K562 (cell line): ENCODE measurements around the gene ITGA2B. TPM values are rescaled to one million over a fixed set of nuclear protein-coding genes. Genes with fewer than 3 reads are reported as not detected.

Source experiments
- ATAC-seq: fragments of 200-7000 bp; cut with Tn5 transposase; 3 replicates; pipeline ENCODE4 v1.9.1; 2020; ENCODE audit warnings: moderate library complexity
- BruUV-seq: library from RNA; stranded (reverse); fragments of 400-500 nt; replicated peaks from 2 replicates; lab custom pipeline; 2021; lab: Mats Ljungman, UMichigan
- CTCF ChIA-PET: fragments of 300-600 bp; formaldehyde crosslinking; extraction: SDS; loops from one replicate; lab custom pipeline; 2021; ENCODE audit warnings: low intra/inter-chr PET ratio; lab: Yijun Ruan, JAX
- POLR2A ChIA-PET: fragments of 300-600, 350-650 bp; sonication (Branson Sonifier 250); formaldehyde crosslinking; extraction: SDS; loops from one replicate; lab custom pipeline; 2021; ENCODE audit warnings: antibody characterized with exemption, inconsistent platforms; lab: Yijun Ruan, JAX
- DNase-seq, 4 experiments: peaks; one replicate each; pipeline versions ENCODE4 v3.0.0 to v3.0.0-alpha.2; 2011 to 2018; ENCODE audit warnings: low spot score in 3 of 4, mixed read lengths in 3 of 4; ENCODE audit errors: extremely low read depth in 1 of 4
- FAIRE-seq: peaks from 2 replicates; lab custom pipeline; 2011; peaks lifted over from hg19 to GRCh38; lab: Jason Lieb, UNC
- H2AFZ ChIP-seq: 2 replicates; pipeline ENCODE4 v1.6.0; 2011; ENCODE audit warnings: low read depth, low read length, control low read depth, inconsistent platforms
- H3K27ac ChIP-seq: fragments of 200-600 bp; 3 replicates; pipeline ENCODE4 v1.8.0; 2011; ENCODE audit warnings: low read depth, mild to moderate bottlenecking, control low read depth, inconsistent platforms, low read length, moderate library complexity, mixed read lengths; ENCODE audit errors: extremely low read depth
- H3K27me3 ChIP-seq, 2 experiments: fragments of 300-600 bp in 1 of 2; 2 replicates in 1 of 2; 3 replicates in 1 of 2; pipeline versions ENCODE4 v1.6.0 to v1.8.0; 2011; ENCODE audit warnings: inconsistent platforms in 2 of 2, low read length in 2 of 2, mild to moderate bottlenecking in 1 of 2, mixed read lengths in 1 of 2, moderate library complexity in 1 of 2; ENCODE audit not compliant: control insufficient read depth in 2 of 2, insufficient read depth in 2 of 2
- H3K36me3 ChIP-seq: fragments of 300-600 bp; 3 replicates; pipeline ENCODE4 v1.8.0; 2011; ENCODE audit warnings: mild to moderate bottlenecking, low read length, inconsistent platforms; ENCODE audit not compliant: control insufficient read depth, insufficient read depth
- H3K4me1 ChIP-seq, 2 experiments: fragments of 200-600 bp in 1 of 2; replicated peaks in 1 of 2; 2 replicates in 1 of 2; 3 replicates in 1 of 2; pipeline versions ENCODE4 v1.5.1 to v1.8.0; 2011; ENCODE audit warnings: inconsistent platforms in 2 of 2, low read length in 2 of 2, mild to moderate bottlenecking in 1 of 2, mixed read lengths in 1 of 2, moderate library complexity in 1 of 2; ENCODE audit not compliant: control insufficient read depth in 2 of 2, insufficient read depth in 2 of 2
- H3K4me2 ChIP-seq: 2 replicates; pipeline ENCODE4 v1.6.1; 2011; ENCODE audit warnings: low read length, control low read depth, inconsistent platforms, mixed read lengths; ENCODE audit not compliant: insufficient read depth
- H3K4me3 ChIP-seq: fragments of 200-600 bp; sonication (generic), shearing (Covaris generic); 2 replicates; pipeline ENCODE4 v1.5.1; 2016; ENCODE audit warnings: control low read depth, inconsistent platforms
- H3K79me2 ChIP-seq: fragments of 200-600 bp; 3 replicates; pipeline ENCODE4 v1.8.0; 2011; ENCODE audit warnings: low read length, inconsistent platforms; ENCODE audit not compliant: control insufficient read depth, insufficient read depth
- H3K9ac ChIP-seq, 2 experiments: 2 replicates each; pipeline versions ENCODE4 v1.6.0 to v1.6.1; 2011; ENCODE audit warnings: low read depth in 2 of 2, low read length in 2 of 2, control low read depth in 1 of 2, inconsistent platforms in 1 of 2, mild to moderate bottlenecking in 1 of 2, mixed read lengths in 1 of 2; ENCODE audit not compliant: insufficient read depth in 1 of 2
- H3K9me1 ChIP-seq: one replicate; pipeline ENCODE4 v1.6.0; 2011; ENCODE audit warnings: inconsistent platforms, mild to moderate bottlenecking, low read length, moderate library complexity; ENCODE audit not compliant: control insufficient read depth, insufficient read depth
- H3K9me3 ChIP-seq: replicated peaks from 2 replicates; pipeline ENCODE4 v1.5.1; 2011; ENCODE audit warnings: low read depth, low read length, inconsistent platforms; ENCODE audit not compliant: control insufficient read depth, insufficient read depth
- H4K20me1 ChIP-seq: replicated peaks from 2 replicates; pipeline ENCODE4 v1.6.1; 2011; ENCODE audit warnings: low read length, inconsistent platforms, mixed read lengths; ENCODE audit not compliant: control insufficient read depth, insufficient read depth
- WGBS: fragments of 100-300 bp; shearing (Covaris generic); methylation state at CpG from one replicate; pipeline ENCODE4 v1.1.6; 2016; ENCODE audit warnings: low coverage, mixed read lengths; ENCODE audit not compliant: insufficient coverage; ENCODE audit errors: missing lambda C conversion rate; 5-methylcytosine and 5-hydroxymethylcytosine counted together
- in situ Hi-C: fragments of 300-500 bp; cut with MboI; formaldehyde crosslinking; loops from 4 replicates; pipeline ENCODE4 v1.15.0; 2018; ENCODE audit warnings: inconsistent platforms, mixed read lengths
- intact Hi-C: fragments of 100-400 bp; cut with micrococcal nuclease; formaldehyde crosslinking; loops from 2 replicates; pipeline ENCODE4 v1.14.2; 2022
- polyA plus RNA-seq, 8 experiments: library from polyadenylated mRNA; depleted of rRNA in 4 of 8; stranded (reverse) in 5 of 8; unstranded in 3 of 8; fragments of >200 nt; fragmentation: Nextera tagmentation in 2 of 8; fragmentation: Illumina TruSeq in 1 of 8; extraction: Ambion mirVana in 2 of 8; extraction: Trizol in 1 of 8; gene quantifications; 2 replicates each; pipeline versions ENCODE4 v1.2.1 to v1.2.3, GENCODE V29; 2011 to 2014; ENCODE audit warnings: inconsistent platforms in 1 of 8, missing spikeins in 1 of 8
- total RNA-seq, 7 experiments: library from RNA; depleted of rRNA in 6 of 7; stranded (reverse); fragments of >200 nt in 6 of 7; fragmentation: Illumina TruSeq in 2 of 7; extraction: Trizol in 2 of 7; gene quantifications; 2 replicates each; pipeline versions ENCODE4 v1.2.1 to v1.2.3, GENCODE V29; 2011 to 2021; ENCODE audit warnings: low replicate concordance in 1 of 7
- TF ChIP-seq, protein P1 (sequence below), 2 experiments: fragments of 450-650 bp in 1 of 2; sonication (generic) in 1 of 2; formaldehyde crosslinking in 1 of 2; IDR thresholded peaks; 2 replicates each; pipeline versions ENCODE4 v1.7.1 to v1.9.0; 2016 to 2022; ENCODE audit warnings: inconsistent platforms in 1 of 2, mild to moderate bottlenecking in 1 of 2, missing genetic modification reagents in 1 of 2
- TF ChIP-seq, protein P2 (sequence below): fragments of 450-650 bp; IDR thresholded peaks from 2 replicates; pipeline ENCODE4 v1.6.1; 2017; ENCODE audit warnings: mild to moderate bottlenecking, moderate library complexity

ITGA2B gene
- total and polyA plus RNA-seq, 9 of the 15 experiments (the other 6 are each of a cell fraction or from before 2014, with no cell fraction given) = 1.1 to 26.4 (median 5.6) TPM

DNA sequence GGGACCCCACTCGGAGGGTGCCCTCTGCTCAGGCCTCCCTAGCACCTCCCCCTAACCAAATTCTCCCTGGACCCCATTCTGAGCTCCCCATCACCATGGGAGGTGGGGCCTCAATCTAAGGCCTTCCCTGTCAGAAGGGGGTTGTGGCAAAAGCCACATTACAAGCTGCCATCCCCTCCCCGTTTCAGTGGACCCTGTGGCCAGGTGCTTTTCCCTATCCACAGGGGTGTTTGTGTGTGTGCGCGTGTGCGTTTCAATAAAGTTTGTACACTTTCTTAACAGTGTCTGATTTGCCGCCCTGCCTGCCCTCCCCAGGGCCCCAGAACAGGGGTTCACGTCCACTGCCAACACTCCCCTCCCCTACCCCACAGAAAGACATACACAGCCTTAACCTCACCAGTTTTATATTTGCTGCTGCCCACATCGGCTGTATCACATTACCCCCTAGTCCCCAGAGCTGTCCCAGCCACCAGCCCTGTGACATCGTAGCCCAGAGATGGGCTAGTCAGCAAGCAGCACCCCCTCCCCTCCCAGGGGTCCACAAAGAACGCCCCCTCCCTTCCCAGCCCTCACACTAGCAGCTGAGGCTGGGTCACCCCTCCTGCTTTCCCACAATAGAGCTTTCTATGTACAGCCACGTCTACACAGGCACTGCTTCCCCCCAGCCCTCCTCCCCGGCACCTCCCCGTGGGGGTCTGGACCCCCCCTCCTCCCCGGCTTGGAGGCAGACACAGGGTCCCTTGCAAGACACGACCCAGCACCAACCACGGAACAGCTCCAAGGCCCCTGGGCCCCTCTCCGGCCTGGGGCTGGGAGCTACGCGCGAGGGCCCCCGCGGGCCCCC, 36.4 kb downstream of the ITGA2B start:
- H4K20me1 ChIP-seq = no peaks in the 10 kb centered on the region
- H3K9ac ChIP-seq = no peak overlapping the region
- 85% methylated on average over 15 of the region's 22 CpGs for WGBS
- peaks cover 5% of the 10 kb centered on the region; the same call in 1 of the 3 replicates for H3K36me3 ChIP-seq
- no peak overlapping the region for H3K27ac ChIP-seq
- peaks cover 0 to 45% of the 10 kb centered on the region in 2 experiments; a peak in 2 of 5 replicates for H3K4me1 ChIP-seq
- no peaks in the 10 kb centered on the region for H3K9me3 ChIP-seq
- no peak for ATAC-seq
- TF ChIP-seq, protein P1, sequence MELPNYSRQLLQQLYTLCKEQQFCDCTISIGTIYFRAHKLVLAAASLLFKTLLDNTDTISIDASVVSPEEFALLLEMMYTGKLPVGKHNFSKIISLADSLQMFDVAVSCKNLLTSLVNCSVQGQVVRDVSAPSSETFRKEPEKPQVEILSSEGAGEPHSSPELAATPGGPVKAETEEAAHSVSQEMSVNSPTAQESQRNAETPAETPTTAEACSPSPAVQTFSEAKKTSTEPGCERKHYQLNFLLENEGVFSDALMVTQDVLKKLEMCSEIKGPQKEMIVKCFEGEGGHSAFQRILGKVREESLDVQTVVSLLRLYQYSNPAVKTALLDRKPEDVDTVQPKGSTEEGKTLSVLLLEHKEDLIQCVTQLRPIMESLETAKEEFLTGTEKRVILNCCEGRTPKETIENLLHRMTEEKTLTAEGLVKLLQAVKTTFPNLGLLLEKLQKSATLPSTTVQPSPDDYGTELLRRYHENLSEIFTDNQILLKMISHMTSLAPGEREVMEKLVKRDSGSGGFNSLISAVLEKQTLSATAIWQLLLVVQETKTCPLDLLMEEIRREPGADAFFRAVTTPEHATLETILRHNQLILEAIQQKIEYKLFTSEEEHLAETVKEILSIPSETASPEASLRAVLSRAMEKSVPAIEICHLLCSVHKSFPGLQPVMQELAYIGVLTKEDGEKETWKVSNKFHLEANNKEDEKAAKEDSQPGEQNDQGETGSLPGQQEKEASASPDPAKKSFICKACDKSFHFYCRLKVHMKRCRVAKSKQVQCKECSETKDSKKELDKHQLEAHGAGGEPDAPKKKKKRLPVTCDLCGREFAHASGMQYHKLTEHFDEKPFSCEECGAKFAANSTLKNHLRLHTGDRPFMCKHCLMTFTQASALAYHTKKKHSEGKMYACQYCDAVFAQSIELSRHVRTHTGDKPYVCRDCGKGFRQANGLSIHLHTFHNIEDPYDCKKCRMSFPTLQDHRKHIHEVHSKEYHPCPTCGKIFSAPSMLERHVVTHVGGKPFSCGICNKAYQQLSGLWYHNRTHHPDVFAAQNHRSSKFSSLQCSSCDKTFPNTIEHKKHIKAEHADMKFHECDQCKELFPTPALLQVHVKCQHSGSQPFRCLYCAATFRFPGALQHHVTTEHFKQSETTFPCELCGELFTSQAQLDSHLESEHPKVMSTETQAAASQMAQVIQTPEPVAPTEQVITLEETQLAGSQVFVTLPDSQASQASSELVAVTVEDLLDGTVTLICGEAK (IDR thresholded peaks at IDR 0.05) = peak; percentile 75
- TF ChIP-seq, protein P1 (CRISPR knock-in tag; IDR thresholded peaks at IDR 0.05) = peak; percentile 59
- TF ChIP-seq, protein P2, sequence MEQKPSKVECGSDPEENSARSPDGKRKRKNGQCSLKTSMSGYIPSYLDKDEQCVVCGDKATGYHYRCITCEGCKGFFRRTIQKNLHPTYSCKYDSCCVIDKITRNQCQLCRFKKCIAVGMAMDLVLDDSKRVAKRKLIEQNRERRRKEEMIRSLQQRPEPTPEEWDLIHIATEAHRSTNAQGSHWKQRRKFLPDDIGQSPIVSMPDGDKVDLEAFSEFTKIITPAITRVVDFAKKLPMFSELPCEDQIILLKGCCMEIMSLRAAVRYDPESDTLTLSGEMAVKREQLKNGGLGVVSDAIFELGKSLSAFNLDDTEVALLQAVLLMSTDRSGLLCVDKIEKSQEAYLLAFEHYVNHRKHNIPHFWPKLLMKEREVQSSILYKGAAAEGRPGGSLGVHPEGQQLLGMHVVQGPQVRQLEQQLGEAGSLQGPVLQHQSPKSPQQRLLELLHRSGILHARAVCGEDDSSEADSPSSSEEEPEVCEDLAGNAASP = no peak
- in situ Hi-C loops (no loop called here), intact Hi-C loops (no loop called here)
- no TSS peak for BruUV-seq
- H3K27me3 ChIP-seq = no peaks in the 10 kb centered on the region
- DNase-seq = peak in 2 of 4 experiments; percentile 19 to 23
- H3K4me2 ChIP-seq = no peak overlapping the region
- ChIA-PET CTCF (no interaction called here), POLR2A (interaction anchor here (2.4 kb wide), 1 partner anchor 8 kb away, joined by 15 read pairs; no protein-coding TSS in a partner anchor)
- no peaks in the 10 kb centered on the region for H3K9me1 ChIP-seq
- no peaks in the 10 kb centered on the region for H3K79me2 ChIP-seq
- H2AFZ ChIP-seq = no peak overlapping the region
- H3K4me3 ChIP-seq = no peak overlapping the region
- no peak for FAIRE-seq
